Gastrocnemius medialis (tissue), 4 donors: Measurements from ENCODE around the gene GXYLT1.

Experiments
- POLR2A ChIP-seq, 2 donors: fragments of 450-650 bp; IDR thresholded peaks; one replicate each; pipeline ENCODE4 v1.6.1; 2017; ENCODE audit warnings: antibody characterized with exemption in 2 of 2, mild to moderate bottlenecking in 2 of 2, moderate library complexity in 2 of 2
- TF ChIP-seq, protein P1 (sequence below), 5 experiments: fragments of 450-650 bp in 3 of 5; fragments of 200-600 bp in 2 of 5; sonication (generic) in 2 of 5; IDR thresholded peaks in 4 of 5; conservative IDR thresholded peaks in 1 of 5; 1 replicate in 4 of 5; 2 replicates in 1 of 5; pipeline ENCODE4 v1.5.1; 2016 to 2019; ENCODE audit warnings: antibody characterized with exemption in 5 of 5, mild to moderate bottlenecking in 3 of 5, moderate library complexity in 3 of 5

DNA sequence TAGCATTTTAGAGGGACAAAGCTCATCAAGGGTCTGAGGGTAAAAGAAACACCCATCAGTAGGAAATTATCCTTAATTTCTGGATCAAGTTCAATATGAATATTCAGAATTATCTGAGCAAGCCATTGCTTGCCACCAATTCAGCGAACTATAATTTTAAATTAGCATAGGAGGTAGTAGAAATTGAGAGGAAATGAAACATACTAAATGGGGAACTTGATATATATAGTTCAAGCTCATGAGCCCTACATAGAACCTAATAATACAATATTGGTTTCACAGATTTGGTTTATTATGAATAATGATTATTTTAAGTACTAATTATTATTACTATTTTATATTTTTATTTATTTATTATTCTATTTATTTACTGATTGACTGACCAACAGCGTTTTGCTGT, 42.1 kb upstream of the GXYLT1 start:
- TF ChIP-seq POLR2A (IDR thresholded peaks at IDR 0.05) = no peak
- TF ChIP-seq, protein P1, sequence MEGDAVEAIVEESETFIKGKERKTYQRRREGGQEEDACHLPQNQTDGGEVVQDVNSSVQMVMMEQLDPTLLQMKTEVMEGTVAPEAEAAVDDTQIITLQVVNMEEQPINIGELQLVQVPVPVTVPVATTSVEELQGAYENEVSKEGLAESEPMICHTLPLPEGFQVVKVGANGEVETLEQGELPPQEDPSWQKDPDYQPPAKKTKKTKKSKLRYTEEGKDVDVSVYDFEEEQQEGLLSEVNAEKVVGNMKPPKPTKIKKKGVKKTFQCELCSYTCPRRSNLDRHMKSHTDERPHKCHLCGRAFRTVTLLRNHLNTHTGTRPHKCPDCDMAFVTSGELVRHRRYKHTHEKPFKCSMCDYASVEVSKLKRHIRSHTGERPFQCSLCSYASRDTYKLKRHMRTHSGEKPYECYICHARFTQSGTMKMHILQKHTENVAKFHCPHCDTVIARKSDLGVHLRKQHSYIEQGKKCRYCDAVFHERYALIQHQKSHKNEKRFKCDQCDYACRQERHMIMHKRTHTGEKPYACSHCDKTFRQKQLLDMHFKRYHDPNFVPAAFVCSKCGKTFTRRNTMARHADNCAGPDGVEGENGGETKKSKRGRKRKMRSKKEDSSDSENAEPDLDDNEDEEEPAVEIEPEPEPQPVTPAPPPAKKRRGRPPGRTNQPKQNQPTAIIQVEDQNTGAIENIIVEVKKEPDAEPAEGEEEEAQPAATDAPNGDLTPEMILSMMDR (IDR thresholded peaks at IDR 0.05 in 4 of 5, conservative IDR thresholded peaks at IDR 0.05 in 1 of 5) = no peak
